Right atrium auricular region (tissue), 2 donors: ENCODE measurements around the gene ALG3. TPM values are rescaled to one million over a fixed set of nuclear protein-coding genes. Genes with fewer than 3 reads are reported as not detected.

Experiments used
- microRNA counts, 2 donors: library from miRNA; unstranded; fragments of <30 nt; microRNA quantifications; one replicate each; lab custom pipeline; 2016 to 2017
- microRNA-seq, 2 donors: library from miRNA; unstranded; fragments of <30 nt; microRNA quantifications; one replicate each; pipeline ENCODE4, GENCODE V29; 2016 to 2017; ENCODE audit warnings: borderline number of aligned reads in 2 of 2, borderline replicate concordance in 1 of 2
- total RNA-seq, 2 donors: library from RNA; depleted of rRNA; stranded (reverse); fragments of >200 nt; gene quantifications; one replicate each; pipeline ENCODE4 v1.1.0, GENCODE V29; 2016

ALG3 gene
- total RNA-seq, 2 donors from 2014 or later: 50.6 to 50.8 TPM

MicroRNAs encoded within 50 kb of the gene (microRNA counts, 767-probe panel; counts per million panel counts)
- microRNA hsa-miR-1224-3p (lab: Ali Mortazavi, UCI): 0 to 31.0 counts per million in 2 donors
- 0 to 697 counts per million in 2 donors for microRNA hsa-miR-1224-5p (lab: Ali Mortazavi, UCI)

Small RNA genes lying within 50 kb of the gene (microRNA-seq; reads per million reads assigned to microRNA genes)
- 0 reads per million in 2 donors for gene MIR1224

Other genes starting within 250 kb of the ALG3 start
- 10 to 100 TPM; 17.5 to 23.1 TPM for gene ABCC5, start 231.1 kb downstream of the ALG3 start, total RNA-seq
- not detected for gene HTR3D, start 217.2 kb downstream of the ALG3 start, total RNA-seq
- gene HTR3C, start 195.9 kb downstream of the ALG3 start, total RNA-seq: not detected
- not detected for gene HTR3E, start 151.9 kb downstream of the ALG3 start, total RNA-seq
- gene EIF2B5, start 113.6 kb downstream of the ALG3 start, total RNA-seq: 10 to 100 TPM; 19.6 to 24.3 TPM
- gene DVL3, start 93.6 kb downstream of the ALG3 start, total RNA-seq: 10 to 100 TPM; 43.5 to 66.1 TPM
- gene AP2M1, start 74.1 kb downstream of the ALG3 start, total RNA-seq: 100 to 1,000 TPM; 183 to 235 TPM
- gene ABCF3, start 62.8 kb downstream of the ALG3 start, total RNA-seq: 10 to 100 TPM; 42.8 to 47.9 TPM
- gene VWA5B2, start 19.4 kb downstream of the ALG3 start, total RNA-seq: not detected
- 1 to 10 TPM; 2.1 TPM for gene EEF1AKMT4, start 710 bp upstream of the ALG3 start, total RNA-seq
- gene CAMK2N2, start 12.6 kb upstream of the ALG3 start, total RNA-seq: not detected
- gene ECE2, start 27.1 kb upstream of the ALG3 start, total RNA-seq: 1 to 10 TPM in 1 of 2 donors, not detected in 1; 1.6 TPM
- gene PSMD2, start 50.3 kb upstream of the ALG3 start, total RNA-seq: 100 to 1,000 TPM; 213 to 259 TPM
- gene EIF4G1, start 65.6 kb upstream of the ALG3 start, total RNA-seq: 100 to 1,000 TPM; 270 to 276 TPM
- gene FAM131A, start 88.6 kb upstream of the ALG3 start, total RNA-seq: 10 to 100 TPM; 33.7 to 45.8 TPM
- gene CLCN2, start 112.6 kb upstream of the ALG3 start, total RNA-seq: 1 to 10 TPM; 1.3 to 2.7 TPM
- 10 to 100 TPM; 26.8 to 35.5 TPM for gene POLR2H, start 112.7 kb upstream of the ALG3 start, total RNA-seq
- under 1 TPM in 1 of 2 donors, not detected in 1; 0.55 TPM for gene THPO, start 129.2 kb upstream of the ALG3 start, total RNA-seq
- gene CHRD, start 131.1 kb upstream of the ALG3 start, total RNA-seq: 10 to 100 TPM in 1 of 2 donors, 1 to 10 TPM in 1; 7.0 to 13.4 TPM